SHP77 (cell line): Measurements from ENCODE around the gene DMPK.
A peak's percentile ranks its signal among the peaks of the same experiment; 100 is the strongest.

Experiments
- DNase-seq, 2 experiments: peaks; one replicate each; lab custom pipeline; 2025; lab: John Stamatoyannopoulos, UW

The DMPK gene

GRCh38 chr19:45782162-45782691 lies at the start of gene DMPK:
DMPK (minus strand) TSS chr19:45782490; CDS start chr19:45782352, 138 bp downstream.
- DNase-seq, result peak in 1 of 2 experiments; percentile 39

- no peak for DNase-seq
Observed at GRCh38 chr19:45828945-45829344, 46.7 kb upstream of the DMPK start.

GRCh38 chr19:45828523-45828922 lies 46.2 kb upstream of the DMPK start:
- DNase-seq, result no peak

- DNase-seq, result no peak
Observed at GRCh38 chr19:45827459-45828093, 45.3 kb upstream of the DMPK start.

- no peak for DNase-seq
Observed at GRCh38 chr19:45826934-45827333, 44.6 kb upstream of the DMPK start.

- no peak for DNase-seq
Observed at GRCh38 chr19:45825917-45826893, 43.9 kb upstream of the DMPK start.

GRCh38 chr19:45825263-45825605 lies 42.9 kb upstream of the DMPK start:
- DNase-seq, result no peak

- no peak for DNase-seq
Observed at GRCh38 chr19:45824531-45825262, 42.4 kb upstream of the DMPK start.

GRCh38 chr19:45824041-45824471 lies 41.8 kb upstream of the DMPK start:
- DNase-seq, result peak; percentile 72 to 74

GRCh38 chr19:45823182-45823581 lies 40.9 kb upstream of the DMPK start:
- no peak for DNase-seq

- DNase-seq, result no peak
Observed at GRCh38 chr19:45822716-45823115, 40.4 kb upstream of the DMPK start.

GRCh38 chr19:45821570-45821969 lies 39.3 kb upstream of the DMPK start:
- DNase-seq, result no peak

GRCh38 chr19:45821103-45821521 lies 38.8 kb upstream of the DMPK start:
- no peak for DNase-seq

- DNase-seq, result no peak
Observed at GRCh38 chr19:45820413-45821102, 38.3 kb upstream of the DMPK start.

GRCh38 chr19:45819769-45820168 lies 37.5 kb upstream of the DMPK start:
- DNase-seq, result no peak

- DNase-seq, result no peak
Observed at GRCh38 chr19:45817725-45818301, 35.5 kb upstream of the DMPK start.

GRCh38 chr19:45817010-45817724 lies 34.9 kb upstream of the DMPK start:
- DNase-seq, result peak; percentile 82 to 86

GRCh38 chr19:45816236-45817009 lies 34.1 kb upstream of the DMPK start:
- DNase-seq, result no peak

GRCh38 chr19:45815481-45816216 lies 33.4 kb upstream of the DMPK start:
- DNase-seq, result no peak
